Activated CD4-positive, alpha-beta T cell treated with anti-CD3 and anti-CD28 coated beads for 36 hours (primary cell): Measurements from ENCODE around the gene ALOX15B. TPM values are rescaled to one million over a fixed set of nuclear protein-coding genes. Genes with fewer than 3 reads are reported as not detected.
A peak's percentile ranks its signal among the peaks of the same experiment; 100 is the strongest.

Source experiments
- ATAC-seq: fragments of 200-7000 bp; cut with Tn5 transposase; one replicate; pipeline ENCODE4 v1.10.0; 2021; ENCODE audit warnings: mild to moderate bottlenecking, moderate library complexity
- CTCF ChIA-PET: fragments of 350-600 bp; sonication (Branson Sonifier 250); formaldehyde crosslinking; loops from one replicate; lab custom pipeline; 2021; ENCODE audit warnings: antibody characterized with exemption; lab: Charles Lee
- POLR2A ChIA-PET: fragments of 350-600 bp; sonication (Branson Sonifier 250); formaldehyde crosslinking; loops from one replicate; lab custom pipeline; 2021; ENCODE audit warnings: antibody characterized with exemption, inconsistent platforms; lab: Charles Lee
- DNase-seq: peaks from one replicate; pipeline ENCODE4 v3.0.0-alpha.2; 2020
- H3K27ac Mint-ChIP-seq: one replicate; pipeline ENCODE4 v1.8.0; 2021; ENCODE audit warnings: mixed read lengths
- H3K27me3 Mint-ChIP-seq: one replicate; pipeline ENCODE4 v1.8.0; 2021; ENCODE audit warnings: mixed read lengths
- H3K36me3 Mint-ChIP-seq: one replicate; pipeline ENCODE4 v1.8.0; 2021; ENCODE audit warnings: low read depth, mixed read lengths
- H3K4me1 Mint-ChIP-seq: one replicate; pipeline ENCODE4 v1.8.0; 2021; ENCODE audit warnings: mixed read lengths
- H3K4me3 Mint-ChIP-seq: one replicate; pipeline ENCODE4 v1.8.0; 2021; ENCODE audit warnings: mild to moderate bottlenecking, moderate library complexity, mixed read lengths
- H3K9me3 Mint-ChIP-seq: one replicate; pipeline ENCODE4 v1.8.0; 2021; ENCODE audit warnings: low read depth, mixed read lengths
- intact Hi-C, 2 experiments: fragments of 100-400 bp; cut with DNase I in 1 of 2; cut with micrococcal nuclease in 1 of 2; formaldehyde crosslinking; loops; one replicate each; pipeline versions ENCODE4 v1.14.2 to v1.15.1; 2022 to 2024; cut with DNase I, micrococcal nuclease
- total RNA-seq, 2 experiments: library from RNA; stranded (reverse); gene quantifications; one replicate each; pipeline ENCODE4 v1.2.3, GENCODE V29; 2021

The ALOX15B gene
- total RNA-seq, 2 experiments from 2014 or later, result 0.09 to 0.18 TPM

DNA sequence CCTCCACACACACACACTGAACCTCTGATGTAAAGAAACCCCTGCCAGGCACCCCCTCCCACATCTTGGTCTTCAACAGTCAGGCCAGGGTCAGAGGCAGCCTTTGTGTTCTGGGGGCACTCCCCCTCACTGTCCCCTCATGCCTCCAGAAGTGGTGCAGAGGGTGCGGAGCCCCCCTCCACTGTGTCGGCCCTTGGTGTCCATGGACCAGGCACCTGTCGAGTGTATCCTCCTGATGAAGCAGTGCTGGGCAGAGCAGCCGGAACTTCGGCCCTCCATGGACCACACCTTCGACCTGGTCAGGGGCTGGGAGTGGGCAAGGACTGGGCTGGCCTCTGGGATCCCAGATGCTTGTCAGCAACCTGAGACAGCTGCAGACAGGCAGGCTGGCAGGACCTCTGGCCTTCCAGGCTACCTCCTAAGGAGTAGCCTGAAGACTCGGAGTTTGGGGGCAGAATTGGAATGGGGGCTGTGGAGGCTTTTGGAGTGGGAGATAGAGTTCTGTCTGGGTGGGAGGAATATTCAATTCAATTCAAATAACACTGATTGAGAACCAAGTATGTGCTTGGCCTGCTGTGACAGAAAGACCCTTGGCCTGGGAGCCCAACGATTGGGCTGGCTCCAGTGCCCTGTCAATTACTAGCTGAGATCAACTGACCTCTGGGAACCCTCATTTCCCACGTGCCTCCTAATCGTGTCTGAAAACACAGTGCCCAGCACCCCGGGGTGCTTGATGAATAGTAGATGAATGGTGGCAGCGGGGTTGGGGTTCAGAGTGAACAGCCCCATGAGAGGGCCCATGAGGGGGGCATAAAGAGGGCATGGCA lies 24.9 kb upstream of the ALOX15B start:
- no peaks in the 10 kb centered on the region for H3K36me3 Mint-ChIP-seq
- ChIA-PET POLR2A (no interaction called here), CTCF (interaction anchor here (0.5 to 1.5 kb wide), 3 partner anchors 16 to 43 kb away, joined by 3 to 4 read pairs (median 3); no protein-coding TSS in a partner anchor)
- DNase-seq, result no peak
- no peaks in the 10 kb centered on the region for H3K9me3 Mint-ChIP-seq
- peaks cover 5% of the 10 kb centered on the region for H3K4me1 Mint-ChIP-seq
- H3K27me3 Mint-ChIP-seq, result peaks cover 6% of the 10 kb centered on the region
- intact Hi-C loops, result no loop called here
- no peak for ATAC-seq
- H3K27ac Mint-ChIP-seq, result no peak overlapping the region
- no peak overlapping the region for H3K4me3 Mint-ChIP-seq

DNA sequence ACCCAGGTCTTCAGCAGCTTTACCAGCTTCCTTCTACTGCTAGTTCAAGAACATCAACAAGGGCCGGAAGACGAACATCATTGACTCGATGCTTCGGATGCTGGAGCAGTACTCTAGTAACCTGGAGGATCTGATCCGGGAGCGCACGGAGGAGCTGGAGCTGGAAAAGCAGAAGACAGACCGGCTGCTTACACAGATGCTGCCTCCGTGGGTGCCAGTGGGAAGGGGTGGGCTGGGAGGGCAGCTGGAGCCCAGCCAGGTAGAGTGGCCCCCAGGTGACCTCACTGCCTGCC lies 24.4 kb upstream of the ALOX15B start:
- Mint-ChIP-seq H3K4me1 (peaks cover 5% of the 10 kb centered on the region), H3K36me3 (no peaks in the 10 kb centered on the region), H3K4me3 (no peak overlapping the region), H3K9me3 (no peaks in the 10 kb centered on the region), H3K27ac (no peak overlapping the region), H3K27me3 (peaks cover 6% of the 10 kb centered on the region)
- POLR2A ChIA-PET, result no interaction called here
- DNase-seq (no peak), ATAC-seq (no peak)
- CTCF ChIA-PET, result interaction anchor here (0.5 to 0.7 kb wide), 2 partner anchors 16 to 43 kb away, joined by 3 read pairs; no protein-coding TSS in a partner anchor
- intact Hi-C loops, result no loop called here

DNA sequence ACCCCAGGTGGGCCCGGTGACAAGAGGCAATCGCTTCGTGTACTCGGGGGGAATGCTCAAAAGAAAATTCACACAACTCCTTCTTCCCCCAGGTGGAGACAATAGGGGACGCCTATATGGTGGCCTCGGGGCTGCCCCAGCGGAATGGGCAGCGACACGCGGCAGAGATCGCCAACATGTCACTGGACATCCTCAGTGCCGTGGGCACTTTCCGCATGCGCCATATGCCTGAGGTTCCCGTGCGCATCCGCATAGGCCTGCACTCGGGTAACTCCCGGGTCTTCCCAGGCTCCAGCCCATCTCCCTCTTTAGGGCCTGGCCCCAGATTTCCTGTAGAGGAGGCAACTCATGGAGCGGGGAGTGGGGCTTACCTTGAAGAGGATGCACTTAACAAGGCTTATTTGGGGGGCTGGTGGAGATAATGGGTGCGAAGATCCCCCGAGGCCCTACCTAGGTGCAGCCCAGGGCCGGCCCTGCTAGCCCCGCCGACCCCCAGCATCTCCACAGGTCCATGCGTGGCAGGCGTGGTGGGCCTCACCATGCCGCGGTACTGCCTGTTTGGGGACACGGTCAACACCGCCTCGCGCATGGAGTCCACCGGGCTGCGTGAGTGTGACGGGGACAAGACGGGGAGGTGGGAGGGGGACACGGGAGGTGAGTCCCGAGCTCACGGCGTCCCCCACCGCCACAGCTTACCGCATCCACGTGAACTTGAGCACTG lies 23.5 kb upstream of the ALOX15B start:
- Mint-ChIP-seq H3K4me1 (peaks cover 5% of the 10 kb centered on the region), H3K9me3 (no peaks in the 10 kb centered on the region), H3K27me3 (peaks cover 6% of the 10 kb centered on the region), H3K36me3 (no peaks in the 10 kb centered on the region), H3K27ac (no peak overlapping the region), H3K4me3 (no peak overlapping the region)
- POLR2A ChIA-PET, result no interaction called here
- DNase-seq (no peak), ATAC-seq (no peak)
- CTCF ChIA-PET, result interaction anchor here (0.7 to 4.1 kb wide), 7 partner anchors 14 to 215 kb away, joined by 3 to 44 read pairs (median 10); partner anchors contain the start of gene GUCY2D
- intact Hi-C loops, result no loop called here

DNA sequence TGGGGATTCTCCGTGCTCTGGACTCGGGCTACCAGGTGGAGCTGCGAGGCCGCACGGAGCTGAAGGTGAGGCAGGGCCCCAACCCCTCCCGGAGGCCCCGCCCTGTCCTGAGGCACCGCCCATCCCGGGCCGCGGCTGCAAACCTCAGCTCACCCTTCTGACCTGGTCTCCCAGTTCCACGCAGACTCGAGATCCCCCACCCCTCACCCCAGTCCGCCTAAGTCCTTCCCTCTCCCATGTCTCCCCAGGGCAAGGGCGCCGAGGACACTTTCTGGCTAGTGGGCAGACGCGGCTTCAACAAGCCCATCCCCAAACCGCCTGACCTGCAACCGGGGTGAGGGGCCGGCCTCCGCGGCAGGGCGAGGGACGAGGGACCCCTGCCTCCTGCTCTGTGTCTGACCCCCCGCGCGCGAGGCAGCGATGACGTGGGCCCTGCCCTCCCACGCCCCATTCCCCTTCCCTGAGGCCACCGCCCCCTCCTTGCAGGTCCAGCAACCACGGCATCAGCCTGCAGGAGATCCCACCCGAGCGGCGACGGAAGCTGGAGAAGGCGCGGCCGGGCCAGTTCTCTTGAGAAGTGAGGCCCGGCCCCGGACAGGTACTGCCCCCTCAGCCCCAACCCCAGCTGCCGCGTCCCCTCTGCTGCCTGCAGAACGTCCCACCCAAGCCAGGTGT lies 22.8 kb upstream of the ALOX15B start:
- H3K36me3 Mint-ChIP-seq, result no peaks in the 10 kb centered on the region
- peak overlapping the region; percentile 60 for H3K4me3 Mint-ChIP-seq
- CTCF ChIA-PET, result interaction anchor here (0.7 to 4.1 kb wide), 10 partner anchors 12 to 214 kb away, joined by 3 to 44 read pairs (median 7); partner anchors contain the start of gene GUCY2D
- H3K9me3 Mint-ChIP-seq, result no peaks in the 10 kb centered on the region
- DNase-seq (peak; percentile 54), ATAC-seq (peak; percentile 54)
- peaks cover 5% of the 10 kb centered on the region for H3K4me1 Mint-ChIP-seq
- H3K27ac Mint-ChIP-seq, result no peak overlapping the region
- intact Hi-C loops, result loop anchor here (1.0 kb wide), 2 partner anchors 25 to 41 kb away; no protein-coding TSS in a partner anchor
- H3K27me3 Mint-ChIP-seq, result peaks cover 6% of the 10 kb centered on the region
- POLR2A ChIA-PET, result no interaction called here

DNA sequence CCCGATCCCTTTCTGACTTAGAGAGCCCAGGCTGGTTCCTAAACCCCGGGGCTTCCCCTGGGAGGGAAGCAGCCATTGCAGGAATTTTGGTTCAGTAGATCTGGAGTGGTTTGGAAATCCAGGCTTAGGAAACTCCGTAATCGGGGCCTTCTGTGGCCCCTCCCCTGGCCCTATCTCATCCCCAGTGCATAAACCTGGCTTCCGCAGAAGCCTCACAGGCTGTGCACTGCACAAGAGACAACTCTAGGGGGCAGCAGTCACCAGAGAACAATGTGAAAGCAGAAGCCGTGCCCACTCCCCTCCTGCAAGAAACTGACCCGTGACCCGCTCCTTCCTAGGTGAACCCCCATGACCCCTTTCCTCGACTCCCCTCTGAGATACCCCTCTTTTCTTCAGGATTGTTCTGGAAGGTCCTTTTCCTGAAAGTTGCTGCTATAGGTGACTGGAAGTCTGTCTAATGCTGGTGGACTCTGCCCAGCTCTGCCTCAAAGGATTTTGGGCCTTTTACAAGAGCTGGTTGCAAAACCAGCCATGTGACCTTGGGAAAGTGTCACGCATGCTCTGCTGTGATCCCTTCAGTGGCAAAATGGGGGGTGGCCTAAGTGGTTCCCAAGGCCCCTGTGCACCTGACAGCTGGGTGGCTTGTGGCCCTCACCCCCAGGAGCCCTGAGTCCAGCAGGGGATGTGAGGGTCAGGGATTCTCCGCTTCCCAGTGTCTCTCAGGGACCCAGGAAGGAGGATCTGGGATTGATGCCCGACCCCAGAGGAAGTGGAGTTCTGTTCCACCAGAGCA lies 22.0 kb upstream of the ALOX15B start:
- DNase-seq (peak; percentile 80), ATAC-seq (peak; percentile 91)
- peaks cover 6% of the 10 kb centered on the region for H3K27me3 Mint-ChIP-seq
- POLR2A ChIA-PET, result no interaction called here
- H3K36me3 Mint-ChIP-seq, result no peaks in the 10 kb centered on the region
- CTCF ChIA-PET, result interaction anchor here (0.6 to 4.1 kb wide), 16 partner anchors 9 to 133 kb away, joined by 3 to 44 read pairs (median 4); partner anchors contain the start of gene GUCY2D
- intact Hi-C loops, result loop anchor here (1.0 kb wide), 2 partner anchors 24 to 40 kb away; no protein-coding TSS in a partner anchor
- no peak overlapping the region for H3K27ac Mint-ChIP-seq
- peak overlapping the region; percentile 60 for H3K4me3 Mint-ChIP-seq
- H3K4me1 Mint-ChIP-seq, result peaks cover 5% of the 10 kb centered on the region
- no peaks in the 10 kb centered on the region for H3K9me3 Mint-ChIP-seq

DNA sequence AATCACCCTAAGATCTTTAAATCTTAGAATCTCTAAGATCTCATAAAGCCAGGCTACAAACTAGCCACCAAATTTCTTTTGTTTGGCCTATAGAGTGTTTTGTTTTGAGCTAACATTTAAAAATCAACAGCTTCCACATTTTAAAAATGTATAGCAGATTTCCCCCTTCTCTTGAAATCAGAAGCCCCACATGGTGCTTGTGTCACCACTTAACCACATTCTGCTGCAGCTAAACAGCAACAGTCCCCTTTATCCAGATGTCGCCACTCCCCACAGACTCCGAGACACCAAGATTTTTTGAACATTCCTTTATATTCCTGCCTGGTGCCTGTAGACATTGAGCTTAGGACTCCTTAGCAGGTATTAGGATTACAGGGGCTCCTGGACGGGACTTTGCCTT lies 20.4 kb upstream of the ALOX15B start:
- ATAC-seq (no peak), DNase-seq (no peak)
- ChIA-PET POLR2A (no interaction called here), CTCF (interaction anchor here (0.6 to 4.1 kb wide), 11 partner anchors 8 to 274 kb away, joined by 3 to 44 read pairs (median 5); partner anchors contain the start of gene GUCY2D)
- Mint-ChIP-seq H3K4me1 (peaks cover 5% of the 10 kb centered on the region), H3K4me3 (no peak overlapping the region), H3K9me3 (no peaks in the 10 kb centered on the region), H3K27ac (no peak overlapping the region), H3K36me3 (no peaks in the 10 kb centered on the region), H3K27me3 (peaks cover 5% of the 10 kb centered on the region)
- intact Hi-C loops, result no loop called here

DNA sequence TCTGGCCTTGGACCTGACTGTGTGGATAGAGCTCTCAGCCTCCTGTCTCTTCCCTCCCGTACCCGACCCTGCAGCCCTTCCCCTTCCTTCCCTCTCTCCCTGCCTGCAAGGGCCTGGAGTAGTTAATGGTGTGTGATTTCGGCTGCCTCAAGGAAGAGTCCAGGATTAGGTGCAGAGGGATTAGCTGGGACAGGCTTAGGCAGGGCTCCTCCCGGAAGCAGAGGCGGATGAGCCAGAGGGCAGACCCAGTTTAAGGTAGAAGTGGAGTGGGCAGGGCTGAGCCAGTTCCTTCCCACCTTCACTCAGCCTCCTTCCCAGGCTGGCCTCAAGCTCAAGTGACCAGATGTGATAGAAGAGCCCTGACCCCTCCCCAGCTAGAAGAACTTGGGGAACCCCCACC lies 19.7 kb upstream of the ALOX15B start:
- ATAC-seq (no peak), DNase-seq (no peak)
- Mint-ChIP-seq H3K4me1 (peaks cover 5% of the 10 kb centered on the region), H3K27me3 (peaks cover 4% of the 10 kb centered on the region), H3K9me3 (no peaks in the 10 kb centered on the region), H3K27ac (no peak overlapping the region), H3K4me3 (no peak overlapping the region), H3K36me3 (no peaks in the 10 kb centered on the region)
- ChIA-PET POLR2A (no interaction called here), CTCF (interaction anchor here (0.6 to 4.1 kb wide), 5 partner anchors 9 to 75 kb away, joined by 3 to 44 read pairs (median 4); no protein-coding TSS in a partner anchor)
- intact Hi-C loops, result no loop called here

DNA sequence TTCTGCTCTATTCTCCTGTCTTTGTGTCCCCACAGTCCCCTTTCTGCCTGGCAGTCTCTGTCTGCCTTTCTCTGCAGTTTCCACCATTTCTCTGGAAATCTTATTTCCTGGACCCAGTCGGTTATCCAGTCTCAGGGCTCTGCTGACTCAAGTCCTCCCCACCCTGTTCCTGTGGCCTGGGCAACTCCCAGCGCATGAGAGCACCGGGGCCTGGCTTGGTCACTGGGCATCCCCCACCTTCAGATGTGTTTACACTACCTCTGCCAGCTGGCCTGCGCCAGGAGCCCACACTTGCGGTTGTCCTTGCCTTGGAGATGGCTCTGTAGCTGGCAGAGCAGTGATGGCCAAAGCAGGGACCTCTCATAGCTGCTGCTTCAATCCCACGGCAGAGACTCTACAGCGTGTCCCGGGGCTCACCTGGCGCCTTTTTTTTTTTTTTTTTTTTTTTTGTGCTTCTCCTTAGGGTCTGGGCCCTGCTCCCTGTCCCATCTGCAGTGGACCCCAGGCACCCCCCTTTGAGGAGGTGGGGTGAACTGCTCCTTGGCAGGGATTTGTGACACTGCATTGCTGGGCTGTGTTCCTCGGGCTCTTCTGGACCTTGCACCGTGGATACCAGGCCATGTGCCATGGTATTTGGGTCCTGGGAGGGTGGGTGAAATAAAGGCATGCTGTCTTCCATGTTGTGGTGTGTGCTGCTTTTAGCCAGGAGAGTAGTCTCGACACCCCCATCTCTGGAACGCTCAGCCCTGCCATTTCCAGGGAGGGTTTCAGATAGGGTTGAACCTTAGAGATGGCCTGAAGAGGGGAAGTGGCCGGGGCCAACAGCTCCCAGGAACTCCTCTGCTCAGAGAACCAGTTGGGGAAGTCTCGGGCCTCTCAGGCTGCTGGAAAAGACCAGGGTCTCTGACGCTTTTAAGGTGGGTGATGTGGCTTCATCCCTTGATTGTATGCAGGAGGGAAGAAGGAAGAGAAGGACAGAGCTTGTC lies 18.9 kb upstream of the ALOX15B start:
- ChIA-PET CTCF (interaction anchor here (0.6 to 4.1 kb wide), 6 partner anchors 10 to 190 kb away, joined by 3 to 44 read pairs (median 4); no protein-coding TSS in a partner anchor), POLR2A (no interaction called here)
- Mint-ChIP-seq H3K27me3 (peaks cover 4% of the 10 kb centered on the region), H3K9me3 (no peaks in the 10 kb centered on the region), H3K36me3 (no peaks in the 10 kb centered on the region), H3K27ac (no peak overlapping the region), H3K4me1 (peaks cover 5% of the 10 kb centered on the region), H3K4me3 (no peak overlapping the region)
- DNase-seq (peak; percentile 37), ATAC-seq (no peak)
- intact Hi-C loops, result no loop called here

DNA sequence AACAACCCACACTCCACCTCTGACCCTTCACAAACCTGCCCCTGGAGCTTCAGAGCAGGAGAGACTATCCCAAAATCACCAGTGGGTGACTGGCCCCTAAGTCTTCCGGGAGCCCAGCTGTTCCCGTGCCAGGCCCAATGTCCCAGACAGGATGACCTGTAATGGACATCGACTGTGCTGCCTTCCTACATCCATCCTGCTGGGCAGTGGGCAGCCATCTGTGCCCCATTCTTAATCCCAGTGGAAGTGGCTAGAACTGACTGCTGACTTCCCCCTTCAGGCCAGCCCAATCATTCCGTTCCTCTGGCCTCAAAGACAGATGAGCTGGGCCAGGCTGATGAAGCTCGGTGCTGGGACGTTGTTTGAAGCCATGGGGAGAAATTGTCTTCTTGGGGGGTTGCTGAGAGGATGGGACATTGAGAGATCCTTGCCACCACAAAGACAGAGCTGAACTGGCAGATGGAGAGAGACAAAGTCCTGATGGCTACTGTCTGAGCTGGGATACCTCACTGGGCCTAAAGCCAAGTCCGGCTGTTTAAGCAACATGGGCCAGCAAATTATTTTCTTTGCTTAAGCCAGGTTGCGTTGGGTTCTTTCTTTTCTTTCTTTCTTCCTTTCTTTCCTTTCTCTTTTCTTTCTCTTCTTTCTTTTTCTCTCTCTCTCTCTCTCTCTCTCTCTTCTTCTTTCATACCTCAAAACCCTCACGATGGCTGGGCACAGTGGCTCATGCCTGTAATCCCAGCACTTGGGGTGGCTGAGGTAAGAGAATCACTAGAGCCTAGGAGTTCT lies 17.9 kb upstream of the ALOX15B start:
- Mint-ChIP-seq H3K9me3 (no peaks in the 10 kb centered on the region), H3K4me1 (peaks cover 5% of the 10 kb centered on the region), H3K36me3 (no peaks in the 10 kb centered on the region), H3K27ac (no peak overlapping the region), H3K4me3 (no peak overlapping the region), H3K27me3 (peaks cover 3% of the 10 kb centered on the region)
- DNase-seq (no peak), ATAC-seq (no peak)
- POLR2A ChIA-PET, result no interaction called here
- CTCF ChIA-PET, result interaction anchor here (0.6 to 2.2 kb wide), 4 partner anchors 12 to 471 kb away, joined by 3 to 8 read pairs (median 4); no protein-coding TSS in a partner anchor
- intact Hi-C loops, result no loop called here
